Measurements from ENCODE around the gene CAPN13.

DNA sequence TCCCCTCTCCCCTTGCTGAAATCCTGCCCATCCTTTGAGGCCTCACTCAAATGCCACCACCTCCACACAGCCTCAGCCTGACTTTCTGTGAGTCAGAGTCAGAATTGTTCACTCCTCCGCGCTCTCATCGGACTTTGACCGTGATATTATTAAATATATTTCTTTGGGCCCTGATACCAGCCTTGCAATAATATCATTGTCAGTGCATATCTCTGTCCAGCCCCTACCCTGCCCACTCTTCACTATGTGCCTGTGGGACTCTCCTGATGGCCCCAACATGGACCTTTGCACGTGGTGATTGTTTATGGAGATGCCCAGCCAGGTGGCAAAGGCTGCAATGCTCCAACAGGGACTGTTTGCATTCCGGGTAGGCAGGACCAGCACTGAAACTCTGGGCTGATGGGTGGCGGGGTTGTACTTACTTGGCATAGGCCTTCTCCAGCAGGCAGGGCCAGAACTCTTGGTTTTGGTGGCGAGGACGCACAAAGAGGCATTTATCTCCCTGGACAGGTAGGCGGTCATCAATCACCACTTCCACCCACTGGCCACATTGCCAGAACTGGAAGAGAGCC lies 37.3 kb downstream of the CAPN13 start:
- TF ChIP-seq POLR2A (IDR thresholded peaks at IDR 0.05; ENCODE audit: low read depth, low read length) (no peak), TAF1 (IDR thresholded peaks at IDR 0.05; ENCODE audit: borderline replicate concordance, low read depth, low read length) (no peak)
